Measurements from ENCODE around the gene PKNOX2.

DNA sequence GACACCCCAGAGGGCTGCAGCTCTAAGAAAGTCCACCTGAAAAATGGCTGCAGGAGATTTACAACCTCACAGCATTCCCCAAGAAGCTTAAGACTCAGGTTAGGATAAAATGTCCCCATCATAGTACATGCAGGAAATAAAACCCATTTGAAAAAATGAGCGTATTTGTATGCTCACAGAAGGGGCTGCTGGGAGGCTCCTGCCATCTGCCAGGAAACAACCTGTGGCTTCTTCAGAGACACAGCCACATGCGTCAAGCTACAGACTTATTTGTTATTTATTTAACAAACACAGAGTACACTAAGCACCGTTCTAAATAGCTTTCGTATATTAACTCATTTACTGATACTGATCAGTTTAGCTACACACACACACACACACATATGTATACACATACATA lies 258.1 kb downstream of the PKNOX2 start:
- TF ChIP-seq, protein P1, sequence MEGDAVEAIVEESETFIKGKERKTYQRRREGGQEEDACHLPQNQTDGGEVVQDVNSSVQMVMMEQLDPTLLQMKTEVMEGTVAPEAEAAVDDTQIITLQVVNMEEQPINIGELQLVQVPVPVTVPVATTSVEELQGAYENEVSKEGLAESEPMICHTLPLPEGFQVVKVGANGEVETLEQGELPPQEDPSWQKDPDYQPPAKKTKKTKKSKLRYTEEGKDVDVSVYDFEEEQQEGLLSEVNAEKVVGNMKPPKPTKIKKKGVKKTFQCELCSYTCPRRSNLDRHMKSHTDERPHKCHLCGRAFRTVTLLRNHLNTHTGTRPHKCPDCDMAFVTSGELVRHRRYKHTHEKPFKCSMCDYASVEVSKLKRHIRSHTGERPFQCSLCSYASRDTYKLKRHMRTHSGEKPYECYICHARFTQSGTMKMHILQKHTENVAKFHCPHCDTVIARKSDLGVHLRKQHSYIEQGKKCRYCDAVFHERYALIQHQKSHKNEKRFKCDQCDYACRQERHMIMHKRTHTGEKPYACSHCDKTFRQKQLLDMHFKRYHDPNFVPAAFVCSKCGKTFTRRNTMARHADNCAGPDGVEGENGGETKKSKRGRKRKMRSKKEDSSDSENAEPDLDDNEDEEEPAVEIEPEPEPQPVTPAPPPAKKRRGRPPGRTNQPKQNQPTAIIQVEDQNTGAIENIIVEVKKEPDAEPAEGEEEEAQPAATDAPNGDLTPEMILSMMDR (IDR thresholded peaks at IDR 0.05; ENCODE audit: low read depth, low read length, poor library complexity, severe bottlenecking): no peak
- TF ChIP-seq EZH2phosphoT487 (IDR thresholded peaks at IDR 0.05; ENCODE audit: borderline replicate concordance, low read length): no peak

Measured in DOHH2 (cell line).